Smooth muscle cell (in vitro differentiated cells): Measurements from ENCODE around the gene RAB7B. TPM values are rescaled to one million over a fixed set of nuclear protein-coding genes. Genes with fewer than 3 reads are reported as not detected.

Experiments
- DNase-seq: peaks from one replicate; lab custom pipeline; 2025; ENCODE audit not compliant: unreplicated experiment; lab: John Stamatoyannopoulos, UW
- H2AFZ ChIP-seq: fragments of 200-600 bp; sonication (generic); 2 replicates; pipeline ENCODE4 v1.6.0; 2016; ENCODE audit warnings: antibody characterized with exemption, low read depth, mild to moderate bottlenecking
- H3F3A ChIP-seq: fragments of 200-600 bp; sonication (generic); 2 replicates; pipeline ENCODE4 v1.6.0; 2017; ENCODE audit warnings: antibody characterized with exemption, low read depth
- H3K27ac ChIP-seq: fragments of 200-600 bp; sonication (generic); 2 replicates; pipeline ENCODE4 v1.5.1; 2016; ENCODE audit warnings: low read depth, mild to moderate bottlenecking
- H3K27me3 ChIP-seq: fragments of 200-600 bp; sonication (generic); 2 replicates; pipeline ENCODE4 v1.6.1; 2016; ENCODE audit warnings: low read depth, mild to moderate bottlenecking
- H3K36me3 ChIP-seq: fragments of 200-600 bp; sonication (generic); 2 replicates; pipeline ENCODE4 v1.5.1; 2016; ENCODE audit warnings: low read depth
- H3K4me1 ChIP-seq: fragments of 200-600 bp; sonication (generic); 2 replicates; pipeline ENCODE4 v1.5.1; 2016; ENCODE audit warnings: low read depth
- H3K4me2 ChIP-seq: fragments of 200-600 bp; sonication (generic); 2 replicates; pipeline ENCODE4 v1.6.0; 2016; ENCODE audit warnings: mild to moderate bottlenecking
- H3K4me3 ChIP-seq: fragments of 200-600 bp; sonication (generic); 2 replicates; pipeline ENCODE4 v1.5.1; 2016; ENCODE audit warnings: mild to moderate bottlenecking
- H3K79me2 ChIP-seq: fragments of 200-600 bp; sonication (generic); 2 replicates; pipeline ENCODE4 v1.6.0; 2016; ENCODE audit warnings: low read depth, mild to moderate bottlenecking
- H3K9ac ChIP-seq: fragments of 200-600 bp; sonication (generic); 2 replicates; pipeline ENCODE4 v1.6.0; 2016; ENCODE audit warnings: low read depth
- H3K9me3 ChIP-seq: fragments of 200-600 bp; sonication (generic); replicated peaks from 2 replicates; pipeline ENCODE4 v1.5.1; 2016; ENCODE audit warnings: low read depth
- H4K20me1 ChIP-seq: fragments of 200-600 bp; sonication (generic); 2 replicates; pipeline ENCODE4 v1.6.0; 2016; ENCODE audit warnings: low read depth
- CTCF ChIP-seq: fragments of 200-600 bp; sonication (generic); IDR thresholded peaks from 2 replicates; pipeline ENCODE4 v1.5.1; 2017; ENCODE audit warnings: borderline replicate concordance, mild to moderate bottlenecking, antibody characterized with exemption; ENCODE audit not compliant: insufficient read depth, poor library complexity, severe bottlenecking
- WGBS: methylation state at CpG from one replicate; pipeline ENCODE4 v1.1.7; 2016; ENCODE audit warnings: low lambda C conversion rate; 5-methylcytosine and 5-hydroxymethylcytosine counted together
- polyA plus RNA-seq: library from polyadenylated mRNA; unstranded; fragments of >200 nt; fragmentation: Nextera tagmentation; extraction: Ambion mirVana; gene quantifications from 2 replicates; pipeline ENCODE4 v1.2.1, GENCODE V29; 2016
- total RNA-seq: library from RNA; depleted of rRNA; stranded (reverse); fragments of >200 nt; gene quantifications from 2 replicates; pipeline ENCODE4 v1.2.3, GENCODE V29; 2014

RAB7B gene
- total and polyA plus RNA-seq, 2 experiments from 2014 or later = 13.0 to 13.6 TPM

- H3K36me3 ChIP-seq = no peaks in the 10 kb centered on the region
- H3K4me3 ChIP-seq = no peak overlapping the region
- H3K27ac ChIP-seq = no peak overlapping the region
- WGBS = 77% methylated on average over 3 of the region's 3 CpGs
- peaks cover 9% of the 10 kb centered on the region for H3K4me1 ChIP-seq
- TF ChIP-seq CTCF = no peak
- no peak overlapping the region for H3K4me2 ChIP-seq
- no peaks in the 10 kb centered on the region for H3F3A ChIP-seq
- no peaks in the 10 kb centered on the region for H4K20me1 ChIP-seq
- no peaks in the 10 kb centered on the region for H3K79me2 ChIP-seq
- no peaks in the 10 kb centered on the region for H3K9me3 ChIP-seq
- H3K27me3 ChIP-seq = peaks cover 28% of the 10 kb centered on the region
- no peak for DNase-seq
- no peak overlapping the region for H2AFZ ChIP-seq
- no peak overlapping the region for H3K9ac ChIP-seq
Observed at GRCh38 chr1:205945069-205945468, 58.1 kb downstream of the RAB7B start.

- H4K20me1 ChIP-seq = no peaks in the 10 kb centered on the region
- peaks cover 10% of the 10 kb centered on the region for H3K4me1 ChIP-seq
- H3K9ac ChIP-seq = no peak overlapping the region
- H3F3A ChIP-seq = no peaks in the 10 kb centered on the region
- no peak overlapping the region for H3K27ac ChIP-seq
- no peaks in the 10 kb centered on the region for H3K36me3 ChIP-seq
- peaks cover 28% of the 10 kb centered on the region for H3K27me3 ChIP-seq
- H3K4me2 ChIP-seq = no peak overlapping the region
- no peak for DNase-seq
- H2AFZ ChIP-seq = no peak overlapping the region
- TF ChIP-seq CTCF = no peak
- WGBS = 85% methylated on average over 4 of the region's 4 CpGs
- no peaks in the 10 kb centered on the region for H3K9me3 ChIP-seq
- no peaks in the 10 kb centered on the region for H3K79me2 ChIP-seq
- no peak overlapping the region for H3K4me3 ChIP-seq
Observed at GRCh38 chr1:205944525-205944924, 58.7 kb downstream of the RAB7B start.

- TF ChIP-seq CTCF = no peak
- H3K4me1 ChIP-seq = peaks cover 14% of the 10 kb centered on the region
- no peaks in the 10 kb centered on the region for H3F3A ChIP-seq
- H3K79me2 ChIP-seq = no peaks in the 10 kb centered on the region
- no peak within 1 kb of the TSS for H3K27ac ChIP-seq
- no peaks in the 10 kb centered on the region for H4K20me1 ChIP-seq
- H3K36me3 ChIP-seq = no peaks in the 10 kb centered on the region
- no peak within 1 kb of the TSS for H3K9ac ChIP-seq
- 81% methylated on average over 7 of the region's 7 CpGs for WGBS
- H2AFZ ChIP-seq = no peak within 1 kb of the TSS
- no peaks in the 10 kb centered on the region for H3K9me3 ChIP-seq
- peak within 1 kb of the TSS; percentile 60 for H3K4me2 ChIP-seq
- DNase-seq = no peak
- H3K4me3 ChIP-seq = no peak within 1 kb of the TSS
- H3K27me3 ChIP-seq = peaks cover 28% of the 10 kb centered on the region
Observed at GRCh38 chr1:205943245-205943644, 60.0 kb downstream of the RAB7B start, which contains the start of gene SLC26A9. Gene SLC26A9 (minus strand): TSS chr1:205943456. CDS start chr1:205935820, 7,636 bp downstream.

GRCh38 chr1:205942631-205943159 is 60.5 kb downstream of the RAB7B start:
- H3K27me3 ChIP-seq = peaks cover 27% of the 10 kb centered on the region
- H3K4me1 ChIP-seq = peaks cover 14% of the 10 kb centered on the region
- H3F3A ChIP-seq = no peaks in the 10 kb centered on the region
- no peak overlapping the region for H3K4me3 ChIP-seq
- 55% methylated on average over 12 of the region's 12 CpGs for WGBS
- H3K36me3 ChIP-seq = no peaks in the 10 kb centered on the region
- no peaks in the 10 kb centered on the region for H3K79me2 ChIP-seq
- no peak overlapping the region for H3K9ac ChIP-seq
- TF ChIP-seq CTCF = no peak
- H4K20me1 ChIP-seq = no peaks in the 10 kb centered on the region
- no peak for DNase-seq
- no peak overlapping the region for H2AFZ ChIP-seq
- peak overlapping the region; percentile 60 for H3K4me2 ChIP-seq
- H3K9me3 ChIP-seq = no peaks in the 10 kb centered on the region
- no peak overlapping the region for H3K27ac ChIP-seq
